ENCODE data around the gene FGF1. TPM values are rescaled to one million over a fixed set of nuclear protein-coding genes. Genes with fewer than 3 reads are reported as not detected.

Gene FGF1
- total RNA-seq, 4 donors from 2014 or later, result 0.38 to 5.4 (median 0.65) TPM

DNA sequence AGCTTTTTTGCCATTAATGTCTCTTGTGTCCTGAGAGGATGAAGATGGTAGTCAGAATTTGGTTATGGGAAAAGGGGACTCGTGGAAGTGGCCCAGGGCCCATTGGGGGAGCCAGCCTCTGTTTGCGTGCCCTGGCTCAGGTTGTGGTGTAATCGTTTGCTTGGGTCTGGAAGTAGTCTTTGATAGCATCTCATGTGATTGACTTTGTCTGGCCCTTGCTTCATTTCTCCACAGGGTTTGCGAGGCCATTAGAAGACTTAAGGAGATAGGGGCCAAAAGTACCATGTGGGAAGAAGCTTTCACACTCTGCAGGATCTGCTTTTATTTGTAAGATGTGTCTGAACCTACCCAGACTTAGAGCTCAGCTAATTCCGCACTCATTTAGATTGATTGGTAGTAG, 114.5 kb downstream of the FGF1 start:
- WGBS, 2 donors, result 78 to 79% methylated on average over 5 of the region's 5 CpGs
- no peak for DNase-seq (ENCODE audit: low spot score in 2 of 2)
- no peak for TF ChIP-seq POLR2A (IDR thresholded peaks at IDR 0.05)
- TF ChIP-seq, protein P1, sequence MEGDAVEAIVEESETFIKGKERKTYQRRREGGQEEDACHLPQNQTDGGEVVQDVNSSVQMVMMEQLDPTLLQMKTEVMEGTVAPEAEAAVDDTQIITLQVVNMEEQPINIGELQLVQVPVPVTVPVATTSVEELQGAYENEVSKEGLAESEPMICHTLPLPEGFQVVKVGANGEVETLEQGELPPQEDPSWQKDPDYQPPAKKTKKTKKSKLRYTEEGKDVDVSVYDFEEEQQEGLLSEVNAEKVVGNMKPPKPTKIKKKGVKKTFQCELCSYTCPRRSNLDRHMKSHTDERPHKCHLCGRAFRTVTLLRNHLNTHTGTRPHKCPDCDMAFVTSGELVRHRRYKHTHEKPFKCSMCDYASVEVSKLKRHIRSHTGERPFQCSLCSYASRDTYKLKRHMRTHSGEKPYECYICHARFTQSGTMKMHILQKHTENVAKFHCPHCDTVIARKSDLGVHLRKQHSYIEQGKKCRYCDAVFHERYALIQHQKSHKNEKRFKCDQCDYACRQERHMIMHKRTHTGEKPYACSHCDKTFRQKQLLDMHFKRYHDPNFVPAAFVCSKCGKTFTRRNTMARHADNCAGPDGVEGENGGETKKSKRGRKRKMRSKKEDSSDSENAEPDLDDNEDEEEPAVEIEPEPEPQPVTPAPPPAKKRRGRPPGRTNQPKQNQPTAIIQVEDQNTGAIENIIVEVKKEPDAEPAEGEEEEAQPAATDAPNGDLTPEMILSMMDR (IDR thresholded peaks at IDR 0.05), result no peak
- no peak overlapping the region for H3K4me3 ChIP-seq (ENCODE audit: low read depth, poor library complexity, severe bottlenecking)
- intact Hi-C loops (cut with DNase I; ENCODE audit: low total_unique reads), result no loop called here

DNA sequence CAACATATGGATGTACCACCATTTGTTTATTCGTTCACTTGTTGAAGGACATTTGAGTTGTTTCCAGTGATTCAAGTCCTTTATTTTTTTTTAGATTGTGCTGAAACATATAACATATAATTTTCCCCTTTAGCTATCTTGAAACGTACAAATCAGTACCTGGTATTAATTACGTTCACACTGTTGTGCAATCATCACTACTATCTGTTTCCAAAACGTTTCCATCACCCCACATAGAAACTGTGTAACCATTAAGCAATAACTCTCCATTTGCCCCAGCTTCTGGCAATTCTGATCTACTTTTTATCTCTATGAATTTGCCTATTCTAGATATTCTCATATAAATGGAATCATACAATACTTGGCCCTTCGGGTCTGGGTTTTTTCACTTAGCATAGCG, 116.0 kb downstream of the FGF1 start:
- TF ChIP-seq, protein P1 (IDR thresholded peaks at IDR 0.05), result no peak
- intact Hi-C loops (cut with DNase I; ENCODE audit: low total_unique reads), result no loop called here
- no peak for DNase-seq (ENCODE audit: low spot score in 2 of 2)
- no peak overlapping the region for H3K4me3 ChIP-seq (ENCODE audit: low read depth, poor library complexity, severe bottlenecking)
- WGBS, 2 donors, result 63% methylated on average over 6 of the region's 6 CpGs

DNA sequence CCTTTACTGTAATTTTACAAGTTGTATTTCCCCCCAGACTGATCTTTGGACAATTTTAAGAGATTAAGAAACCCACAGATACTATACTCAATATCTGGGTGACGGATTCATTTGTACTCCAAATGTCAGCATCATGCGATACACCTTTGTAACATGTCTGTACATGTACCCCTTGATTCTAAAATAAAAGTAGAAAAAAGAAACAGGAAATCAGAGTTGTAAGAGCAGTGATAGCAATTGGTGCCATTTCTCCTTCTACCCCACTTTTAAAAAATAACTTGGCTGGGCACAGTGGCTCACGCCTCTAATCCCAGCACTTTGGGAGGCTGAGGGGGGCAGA, 116.9 kb downstream of the FGF1 start:
- DNase-seq (ENCODE audit: low spot score in 2 of 2), result no peak
- WGBS, 2 donors, result 64 to 72% methylated on average over 3 of the region's 3 CpGs
- H3K4me3 ChIP-seq (ENCODE audit: low read depth, poor library complexity, severe bottlenecking), result no peak overlapping the region
- TF ChIP-seq, protein P1 (IDR thresholded peaks at IDR 0.05), result no peak
- TF ChIP-seq POLR2A (IDR thresholded peaks at IDR 0.05), result no peak
- intact Hi-C loops (cut with DNase I; ENCODE audit: low total_unique reads), result no loop called here

DNA sequence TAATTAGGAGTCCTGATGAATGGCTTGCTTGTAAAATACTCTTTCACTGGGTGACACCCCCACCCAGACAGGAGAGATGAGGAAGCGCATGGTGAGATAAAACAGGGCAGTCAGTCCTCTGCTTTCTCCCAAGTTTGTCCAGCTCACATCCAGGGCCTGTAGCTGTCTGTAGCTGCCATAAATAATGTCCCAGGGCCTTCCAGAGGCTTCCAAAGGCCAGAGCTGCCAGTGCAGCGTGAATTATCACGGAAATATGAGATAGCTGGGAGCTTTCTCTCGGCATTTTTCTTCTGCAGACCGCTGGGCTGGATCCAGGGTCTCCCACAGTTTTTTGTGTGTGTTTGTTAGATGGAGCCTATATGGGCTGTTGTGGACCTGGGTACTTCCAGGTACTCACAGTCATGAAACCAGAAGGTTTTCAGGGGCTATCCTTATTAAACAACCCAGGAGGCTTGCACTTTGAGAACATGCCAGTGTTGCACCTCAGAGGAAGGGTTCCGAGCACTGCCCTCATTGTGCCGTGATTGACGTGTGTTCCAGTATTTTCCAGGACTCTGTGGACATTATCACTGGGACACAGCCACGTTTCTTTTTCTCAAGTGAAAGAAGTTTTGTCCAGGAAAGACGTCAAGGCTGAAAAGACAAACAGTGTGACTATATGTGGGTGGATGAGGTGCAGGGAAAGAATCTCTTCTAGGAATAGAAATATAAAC, 117.5 kb downstream of the FGF1 start:
- 71 to 77% methylated on average over 10 of the region's 10 CpGs for WGBS, 2 donors
- DNase-seq (ENCODE audit: low spot score in 2 of 2), result no peak
- H3K4me3 ChIP-seq (ENCODE audit: low read depth, poor library complexity, severe bottlenecking), result no peak overlapping the region
- no peak for TF ChIP-seq POLR2A (IDR thresholded peaks at IDR 0.05)
- TF ChIP-seq, protein P1 (IDR thresholded peaks at IDR 0.05), result no peak
- intact Hi-C loops (cut with DNase I; ENCODE audit: low total_unique reads), result no loop called here

DNA sequence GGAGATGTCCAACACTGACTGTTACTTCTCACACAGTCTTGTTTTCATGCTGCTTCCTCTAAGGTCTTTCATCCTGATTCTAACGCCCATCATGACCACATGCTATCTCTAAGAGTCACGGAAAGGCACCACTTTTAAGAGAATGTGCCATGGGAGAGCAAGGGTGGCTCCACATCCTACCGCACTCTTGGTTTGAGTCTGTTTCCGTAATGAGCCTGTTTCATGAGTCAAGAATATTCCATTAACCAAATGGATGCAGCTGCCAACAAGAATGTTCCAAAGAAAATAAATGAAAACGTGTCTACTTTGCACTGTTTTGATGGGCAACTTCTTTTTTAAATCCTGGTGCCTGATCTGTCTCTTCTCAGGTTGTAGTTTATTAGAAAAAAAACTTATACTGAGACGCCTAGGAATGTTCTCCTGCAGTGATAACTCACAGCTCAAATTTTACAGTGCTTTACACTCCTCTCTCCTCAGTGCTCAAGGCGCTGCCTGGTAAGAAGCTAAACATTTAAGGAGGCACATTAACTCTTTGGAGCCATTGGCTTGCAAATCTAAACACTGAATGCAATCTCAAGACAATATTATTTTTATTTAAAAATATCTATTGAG, 124.3 kb downstream of the FGF1 start:
- TF ChIP-seq, protein P1 (IDR thresholded peaks at IDR 0.05), result no peak
- TF ChIP-seq POLR2A (IDR thresholded peaks at IDR 0.05), result no peak
- DNase-seq (ENCODE audit: low spot score in 2 of 2), result no peak
- no peak overlapping the region for H3K4me3 ChIP-seq (ENCODE audit: low read depth, poor library complexity, severe bottlenecking)
- WGBS, 2 donors, result 67 to 74% methylated on average over 7 of the region's 7 CpGs
- intact Hi-C loops (cut with DNase I; ENCODE audit: low total_unique reads), result no loop called here

DNA sequence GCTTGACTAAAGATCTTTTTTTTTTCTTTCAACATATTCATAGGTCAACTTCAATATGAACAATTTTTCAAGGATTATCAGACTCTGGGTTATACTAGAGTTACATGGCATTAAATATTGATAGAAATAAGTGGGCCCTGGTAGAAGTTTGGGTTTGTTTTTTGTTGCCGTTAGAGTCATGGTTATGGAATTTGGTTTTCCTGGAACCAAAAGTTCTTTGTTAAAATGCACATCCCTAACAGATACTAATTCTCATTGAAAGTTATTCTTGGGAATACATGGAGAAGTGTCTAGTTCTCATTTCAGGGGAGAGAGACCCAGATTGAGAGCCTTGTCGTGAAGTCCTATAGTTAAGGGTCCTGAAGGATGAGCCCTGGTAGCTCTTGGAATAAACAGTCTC, 124.9 kb downstream of the FGF1 start:
- intact Hi-C loops (cut with DNase I; ENCODE audit: low total_unique reads), result no loop called here
- TF ChIP-seq, protein P1 (IDR thresholded peaks at IDR 0.05), result no peak
- no peak for TF ChIP-seq POLR2A (IDR thresholded peaks at IDR 0.05)
- 79 to 88% methylated on average over 2 of the region's 2 CpGs for WGBS, 2 donors

More for the DNA sequence above, 124.9 kb downstream of the FGF1 start:
- DNase-seq (ENCODE audit: low spot score in 2 of 2), result no peak
- no peak overlapping the region for H3K4me3 ChIP-seq (ENCODE audit: low read depth, poor library complexity, severe bottlenecking)
